PFSK-1 (cell line): ENCODE measurements around the gene NOC4L.

ENCODE experiments used
- POLR2AphosphoS5 ChIP-seq: IDR thresholded peaks from 2 replicates; pipeline ENCODE4 v1.6.1; 2012; ENCODE audit warnings: low read depth, mild to moderate bottlenecking, control low read depth, low read length, moderate library complexity
- SIN3A ChIP-seq: IDR thresholded peaks from 2 replicates; pipeline ENCODE4 v1.6.1; 2012; ENCODE audit warnings: mild to moderate bottlenecking, low read length, moderate library complexity, borderline replicate concordance; ENCODE audit not compliant: insufficient read depth
- TAF1 ChIP-seq: IDR thresholded peaks from 2 replicates; pipeline ENCODE4 v1.6.1; 2012; ENCODE audit warnings: low read length, control low read depth, borderline replicate concordance; ENCODE audit not compliant: insufficient read depth
- TF ChIP-seq, protein P1 (sequence below), 2 experiments: IDR thresholded peaks; 2 replicates each; pipeline versions ENCODE4 v1.6.1 to v1.8.0; 2011 to 2012; ENCODE audit warnings: low read depth in 2 of 2, low read length in 2 of 2, control low read depth in 1 of 2, inconsistent platforms in 1 of 2, mild to moderate bottlenecking in 1 of 2, moderate library complexity in 1 of 2; ENCODE audit not compliant: insufficient read depth in 1 of 2

DNA sequence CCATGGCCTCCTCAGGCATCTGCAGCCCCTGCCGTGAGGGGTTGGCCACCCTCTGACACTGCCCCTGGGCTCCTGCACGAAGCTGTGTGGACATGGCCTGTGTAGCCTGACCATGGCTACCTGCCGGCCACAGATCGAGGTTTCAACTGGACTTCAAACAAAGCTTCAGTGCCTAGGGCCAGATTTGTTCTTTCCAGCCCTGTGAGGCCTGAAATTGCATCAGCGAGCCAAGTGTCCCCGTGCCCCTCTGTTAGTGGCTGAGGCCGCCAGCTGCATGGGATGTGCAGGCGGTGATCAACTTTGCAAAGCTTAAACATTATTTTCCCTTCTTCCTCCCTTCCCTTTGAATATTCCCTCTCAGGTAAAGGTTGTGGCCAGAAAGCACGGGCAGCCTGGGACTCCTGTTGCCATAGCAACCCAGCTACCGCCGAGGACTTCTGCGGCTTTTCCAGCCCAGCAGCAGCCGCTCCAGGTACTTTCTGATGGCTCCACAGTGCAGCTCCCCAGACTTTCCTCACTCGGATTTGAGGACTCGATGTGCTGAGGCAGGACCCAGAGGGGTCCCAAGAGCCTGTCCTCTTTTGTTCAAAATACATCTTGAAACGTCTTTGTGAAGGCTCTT lies 35.9 kb upstream of the NOC4L start:
- TF ChIP-seq, protein P1, sequence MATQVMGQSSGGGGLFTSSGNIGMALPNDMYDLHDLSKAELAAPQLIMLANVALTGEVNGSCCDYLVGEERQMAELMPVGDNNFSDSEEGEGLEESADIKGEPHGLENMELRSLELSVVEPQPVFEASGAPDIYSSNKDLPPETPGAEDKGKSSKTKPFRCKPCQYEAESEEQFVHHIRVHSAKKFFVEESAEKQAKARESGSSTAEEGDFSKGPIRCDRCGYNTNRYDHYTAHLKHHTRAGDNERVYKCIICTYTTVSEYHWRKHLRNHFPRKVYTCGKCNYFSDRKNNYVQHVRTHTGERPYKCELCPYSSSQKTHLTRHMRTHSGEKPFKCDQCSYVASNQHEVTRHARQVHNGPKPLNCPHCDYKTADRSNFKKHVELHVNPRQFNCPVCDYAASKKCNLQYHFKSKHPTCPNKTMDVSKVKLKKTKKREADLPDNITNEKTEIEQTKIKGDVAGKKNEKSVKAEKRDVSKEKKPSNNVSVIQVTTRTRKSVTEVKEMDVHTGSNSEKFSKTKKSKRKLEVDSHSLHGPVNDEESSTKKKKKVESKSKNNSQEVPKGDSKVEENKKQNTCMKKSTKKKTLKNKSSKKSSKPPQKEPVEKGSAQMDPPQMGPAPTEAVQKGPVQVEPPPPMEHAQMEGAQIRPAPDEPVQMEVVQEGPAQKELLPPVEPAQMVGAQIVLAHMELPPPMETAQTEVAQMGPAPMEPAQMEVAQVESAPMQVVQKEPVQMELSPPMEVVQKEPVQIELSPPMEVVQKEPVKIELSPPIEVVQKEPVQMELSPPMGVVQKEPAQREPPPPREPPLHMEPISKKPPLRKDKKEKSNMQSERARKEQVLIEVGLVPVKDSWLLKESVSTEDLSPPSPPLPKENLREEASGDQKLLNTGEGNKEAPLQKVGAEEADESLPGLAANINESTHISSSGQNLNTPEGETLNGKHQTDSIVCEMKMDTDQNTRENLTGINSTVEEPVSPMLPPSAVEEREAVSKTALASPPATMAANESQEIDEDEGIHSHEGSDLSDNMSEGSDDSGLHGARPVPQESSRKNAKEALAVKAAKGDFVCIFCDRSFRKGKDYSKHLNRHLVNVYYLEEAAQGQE (IDR thresholded peaks at IDR 0.05; ENCODE audit: insufficient read depth in 1 of 2, low read depth in 2 of 2, low read length in 2 of 2), result no peak
- TF ChIP-seq POLR2AphosphoS5 (no peak), SIN3A (no peak), TAF1 (no peak)
